ENCODE data around the gene RELCH. TPM values are rescaled to one million over a fixed set of nuclear protein-coding genes. Genes with fewer than 3 reads are reported as not detected.

Gene RELCH
- total RNA-seq, 1 donor from 2014 or later = 44.6 TPM

- H3K9me3 Mint-ChIP-seq (ENCODE audit: unreplicated experiment) = no peaks in the 10 kb centered on the region
- DNase-seq = no peak
- no peak overlapping the region for H3K4me3 Mint-ChIP-seq (ENCODE audit: unreplicated experiment)
- H3K27ac Mint-ChIP-seq (ENCODE audit: unreplicated experiment) = no peak overlapping the region
- H3K27me3 Mint-ChIP-seq (ENCODE audit: unreplicated experiment) = peaks cover 1% of the 10 kb centered on the region
- H3K4me1 Mint-ChIP-seq (ENCODE audit: low read depth, unreplicated experiment) = no peaks in the 10 kb centered on the region
- no peaks in the 10 kb centered on the region for H3K36me3 Mint-ChIP-seq (ENCODE audit: unreplicated experiment)
- TF ChIP-seq CTCF (IDR thresholded peaks at IDR 0.05; ENCODE audit: partially characterized antibody, unreplicated experiment) = no peak
Observed at GRCh38 chr18:62200121-62200914, 13.3 kb downstream of the RELCH start.

GRCh38 chr18:62201870-62202269 is 14.8 kb downstream of the RELCH start:
- Mint-ChIP-seq H3K9me3 (ENCODE audit: unreplicated experiment) (no peaks in the 10 kb centered on the region), H3K36me3 (ENCODE audit: unreplicated experiment) (no peaks in the 10 kb centered on the region), H3K27me3 (ENCODE audit: unreplicated experiment) (peaks cover 1% of the 10 kb centered on the region), H3K4me3 (ENCODE audit: unreplicated experiment) (no peak overlapping the region), H3K27ac (ENCODE audit: unreplicated experiment) (no peak overlapping the region), H3K4me1 (ENCODE audit: low read depth, unreplicated experiment) (no peaks in the 10 kb centered on the region)
- no peak for DNase-seq
- no peak for TF ChIP-seq CTCF (IDR thresholded peaks at IDR 0.05; ENCODE audit: partially characterized antibody, unreplicated experiment)

GRCh38 chr18:62205824-62206223 is 18.8 kb downstream of the RELCH start:
- Mint-ChIP-seq H3K9me3 (ENCODE audit: unreplicated experiment) (peaks cover 1% of the 10 kb centered on the region), H3K27ac (ENCODE audit: unreplicated experiment) (no peak overlapping the region), H3K4me1 (ENCODE audit: low read depth, unreplicated experiment) (no peaks in the 10 kb centered on the region), H3K27me3 (ENCODE audit: unreplicated experiment) (peaks cover 1% of the 10 kb centered on the region), H3K4me3 (ENCODE audit: unreplicated experiment) (no peak overlapping the region), H3K36me3 (ENCODE audit: unreplicated experiment) (no peaks in the 10 kb centered on the region)
- TF ChIP-seq CTCF (IDR thresholded peaks at IDR 0.05; ENCODE audit: partially characterized antibody, unreplicated experiment) = no peak
- DNase-seq = no peak

DNA sequence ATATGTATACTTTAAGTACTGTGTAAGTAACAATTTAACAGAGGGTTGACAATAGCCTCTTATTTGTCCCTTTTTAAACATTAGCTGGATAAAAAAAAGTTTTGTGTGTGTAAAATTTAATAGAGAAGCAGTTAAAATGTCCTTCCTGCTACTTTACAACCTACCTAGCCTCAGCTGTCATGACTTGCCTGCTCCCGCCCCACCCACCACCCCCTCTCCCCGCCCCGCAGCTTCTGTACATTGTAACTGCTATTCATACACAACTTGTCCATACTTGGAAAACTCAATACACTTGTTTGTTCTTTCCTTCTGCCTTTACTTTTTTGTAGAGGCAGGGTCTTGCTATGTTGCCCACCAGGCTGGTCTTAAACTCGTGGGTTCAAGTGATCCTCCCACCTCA is 19.5 kb downstream of the RELCH start:
- peaks cover 1% of the 10 kb centered on the region for H3K9me3 Mint-ChIP-seq (ENCODE audit: unreplicated experiment)
- TF ChIP-seq CTCF (IDR thresholded peaks at IDR 0.05; ENCODE audit: partially characterized antibody, unreplicated experiment) = no peak
- H3K27me3 Mint-ChIP-seq (ENCODE audit: unreplicated experiment) = peaks cover 1% of the 10 kb centered on the region
- DNase-seq = no peak
- H3K4me3 Mint-ChIP-seq (ENCODE audit: unreplicated experiment) = no peak overlapping the region
- no peak overlapping the region for H3K27ac Mint-ChIP-seq (ENCODE audit: unreplicated experiment)
- H3K36me3 Mint-ChIP-seq (ENCODE audit: unreplicated experiment) = no peaks in the 10 kb centered on the region
- no peaks in the 10 kb centered on the region for H3K4me1 Mint-ChIP-seq (ENCODE audit: low read depth, unreplicated experiment)

DNA sequence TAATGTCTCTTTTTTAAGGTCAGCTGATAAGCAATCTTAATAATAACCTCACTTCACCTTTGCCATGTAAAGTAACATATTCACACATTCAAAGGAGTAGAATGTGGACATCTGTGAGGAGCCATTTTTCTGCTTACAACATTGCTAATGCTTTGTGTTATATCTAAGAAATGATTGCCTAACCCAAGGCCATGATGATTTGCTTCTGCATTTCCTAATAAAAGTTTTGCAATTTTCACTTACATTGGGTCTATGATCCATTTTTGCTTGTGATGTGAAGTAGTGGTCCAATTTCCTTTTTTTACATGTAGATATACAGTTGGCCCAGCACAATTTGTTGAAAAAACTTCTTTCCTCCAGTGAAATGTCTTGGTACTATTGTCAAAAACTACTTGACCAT is 22.0 kb downstream of the RELCH start:
- Mint-ChIP-seq H3K27ac (ENCODE audit: unreplicated experiment) (no peak overlapping the region), H3K36me3 (ENCODE audit: unreplicated experiment) (no peaks in the 10 kb centered on the region), H3K4me3 (ENCODE audit: unreplicated experiment) (no peak overlapping the region), H3K9me3 (ENCODE audit: unreplicated experiment) (peaks cover 1% of the 10 kb centered on the region), H3K4me1 (ENCODE audit: low read depth, unreplicated experiment) (no peaks in the 10 kb centered on the region), H3K27me3 (ENCODE audit: unreplicated experiment) (no peaks in the 10 kb centered on the region)
- no peak for DNase-seq
- TF ChIP-seq CTCF (IDR thresholded peaks at IDR 0.05; ENCODE audit: partially characterized antibody, unreplicated experiment) = no peak

Measured in glutamatergic neuron (in vitro differentiated cells).